ENCODE measurements around the gene SH3PXD2A. TPM values are rescaled to one million over a fixed set of nuclear protein-coding genes. Genes with fewer than 3 reads are reported as not detected.
A peak's percentile ranks its signal among the peaks of the same experiment; 100 is the strongest.

SH3PXD2A gene
- total RNA-seq, 1 donor from 2014 or later = 2.3 TPM

DNA sequence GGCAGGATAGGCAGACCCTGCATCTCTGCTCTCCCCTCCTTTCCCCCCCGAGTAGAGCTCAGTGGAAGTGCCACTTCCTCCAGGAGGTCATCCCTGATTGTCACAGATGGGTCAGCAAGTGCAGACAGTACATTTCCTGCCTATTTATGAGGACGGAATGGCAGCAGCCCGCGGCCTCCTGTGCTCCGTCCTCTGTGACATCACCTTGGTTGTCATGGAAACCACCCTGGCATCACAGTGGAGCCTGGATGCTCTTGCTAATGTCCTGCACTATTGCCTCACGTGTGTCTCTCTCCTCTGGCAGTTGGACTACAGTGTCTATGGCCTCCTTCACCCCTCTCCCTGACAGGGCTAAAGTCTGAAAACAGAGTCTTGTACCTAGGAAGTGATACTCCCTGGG, 148.6 kb downstream of the SH3PXD2A start:
- H3K36me3 Mint-ChIP-seq = no peaks in the 10 kb centered on the region
- H3K27ac Mint-ChIP-seq = no peak overlapping the region
- Histone ChIP-seq H3K4me1 (no peaks in the 10 kb centered on the region), H3K27me3 (no peaks in the 10 kb centered on the region), H3K4me2 (no peak overlapping the region), H3K4me3 (no peak overlapping the region), H3K36me3 (no peaks in the 10 kb centered on the region), H3F3A (ENCODE audit: low read depth) (no peaks in the 10 kb centered on the region), H2AFZ (replicated peaks) (no peak overlapping the region), H3K79me2 (ENCODE audit: low read depth) (no peaks in the 10 kb centered on the region), H3K9me3 (ENCODE audit: low read depth) (no peaks in the 10 kb centered on the region), H3K9ac (no peak overlapping the region), H3K27ac (no peak overlapping the region), H4K20me1 (ENCODE audit: low read depth) (no peaks in the 10 kb centered on the region)
- peaks cover 4% of the 10 kb centered on the region for H3K4me1 Mint-ChIP-seq
- TF ChIP-seq EZH2phosphoT487 (IDR thresholded peaks at IDR 0.05) (no peak), EZH2 (IDR thresholded peaks at IDR 0.05) (no peak)
- TF ChIP-seq, protein P1, sequence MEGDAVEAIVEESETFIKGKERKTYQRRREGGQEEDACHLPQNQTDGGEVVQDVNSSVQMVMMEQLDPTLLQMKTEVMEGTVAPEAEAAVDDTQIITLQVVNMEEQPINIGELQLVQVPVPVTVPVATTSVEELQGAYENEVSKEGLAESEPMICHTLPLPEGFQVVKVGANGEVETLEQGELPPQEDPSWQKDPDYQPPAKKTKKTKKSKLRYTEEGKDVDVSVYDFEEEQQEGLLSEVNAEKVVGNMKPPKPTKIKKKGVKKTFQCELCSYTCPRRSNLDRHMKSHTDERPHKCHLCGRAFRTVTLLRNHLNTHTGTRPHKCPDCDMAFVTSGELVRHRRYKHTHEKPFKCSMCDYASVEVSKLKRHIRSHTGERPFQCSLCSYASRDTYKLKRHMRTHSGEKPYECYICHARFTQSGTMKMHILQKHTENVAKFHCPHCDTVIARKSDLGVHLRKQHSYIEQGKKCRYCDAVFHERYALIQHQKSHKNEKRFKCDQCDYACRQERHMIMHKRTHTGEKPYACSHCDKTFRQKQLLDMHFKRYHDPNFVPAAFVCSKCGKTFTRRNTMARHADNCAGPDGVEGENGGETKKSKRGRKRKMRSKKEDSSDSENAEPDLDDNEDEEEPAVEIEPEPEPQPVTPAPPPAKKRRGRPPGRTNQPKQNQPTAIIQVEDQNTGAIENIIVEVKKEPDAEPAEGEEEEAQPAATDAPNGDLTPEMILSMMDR (IDR thresholded peaks at IDR 0.05) = no peak
- H3K27me3 Mint-ChIP-seq (ENCODE audit: insufficient read depth, low read depth) = peaks cover 4% of the 10 kb centered on the region
- H3K9me3 Mint-ChIP-seq = no peaks in the 10 kb centered on the region
- DNase-seq (ENCODE audit: low spot score) = peak; percentile 40
- no peak overlapping the region for H3K4me3 Mint-ChIP-seq

DNA sequence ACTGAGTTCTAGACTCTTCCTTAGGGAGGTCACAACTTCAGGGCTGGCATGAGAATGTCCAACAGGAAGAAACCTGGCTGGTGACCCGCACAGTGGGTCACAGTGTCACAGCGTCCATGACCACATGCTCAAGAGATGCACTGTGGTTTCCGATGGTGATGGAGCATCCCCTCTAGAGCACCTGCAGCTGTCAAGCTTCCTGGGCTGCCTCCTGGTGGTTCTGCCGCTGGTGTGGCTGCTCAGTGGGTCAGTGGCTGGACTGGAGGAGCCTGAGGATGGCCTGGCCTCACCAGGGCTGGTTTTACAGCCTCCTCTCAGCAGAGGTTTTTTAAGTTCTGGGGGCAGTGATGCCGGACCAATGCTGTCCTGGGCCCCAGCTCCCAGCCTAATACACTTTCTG, 149.3 kb downstream of the SH3PXD2A start:
- no peaks in the 10 kb centered on the region for H3K27me3 ChIP-seq
- Mint-ChIP-seq H3K27ac (no peak overlapping the region), H3K27me3 (ENCODE audit: insufficient read depth, low read depth) (peaks cover 4% of the 10 kb centered on the region), H3K4me1 (peaks cover 4% of the 10 kb centered on the region), H3K4me3 (no peak overlapping the region), H3K36me3 (no peaks in the 10 kb centered on the region), H3K9me3 (no peaks in the 10 kb centered on the region)
- no peaks in the 10 kb centered on the region for H3K9me3 ChIP-seq (ENCODE audit: low read depth)
- H3K4me2 ChIP-seq = no peak overlapping the region
- H3K27ac ChIP-seq = no peak overlapping the region
- no peaks in the 10 kb centered on the region for H3K79me2 ChIP-seq (ENCODE audit: low read depth)
- no peaks in the 10 kb centered on the region for H3K4me1 ChIP-seq
- no peak overlapping the region for H2AFZ ChIP-seq (replicated peaks)
- H3F3A ChIP-seq (ENCODE audit: low read depth) = no peaks in the 10 kb centered on the region
- H3K9ac ChIP-seq = no peak overlapping the region
- TF ChIP-seq, protein P1 (IDR thresholded peaks at IDR 0.05) = no peak
- TF ChIP-seq EZH2phosphoT487 (IDR thresholded peaks at IDR 0.05) (no peak), EZH2 (IDR thresholded peaks at IDR 0.05) (no peak)
- DNase-seq (ENCODE audit: low spot score) = no peak
- no peaks in the 10 kb centered on the region for H3K36me3 ChIP-seq
- no peak overlapping the region for H3K4me3 ChIP-seq
- no peaks in the 10 kb centered on the region for H4K20me1 ChIP-seq (ENCODE audit: low read depth)

DNA sequence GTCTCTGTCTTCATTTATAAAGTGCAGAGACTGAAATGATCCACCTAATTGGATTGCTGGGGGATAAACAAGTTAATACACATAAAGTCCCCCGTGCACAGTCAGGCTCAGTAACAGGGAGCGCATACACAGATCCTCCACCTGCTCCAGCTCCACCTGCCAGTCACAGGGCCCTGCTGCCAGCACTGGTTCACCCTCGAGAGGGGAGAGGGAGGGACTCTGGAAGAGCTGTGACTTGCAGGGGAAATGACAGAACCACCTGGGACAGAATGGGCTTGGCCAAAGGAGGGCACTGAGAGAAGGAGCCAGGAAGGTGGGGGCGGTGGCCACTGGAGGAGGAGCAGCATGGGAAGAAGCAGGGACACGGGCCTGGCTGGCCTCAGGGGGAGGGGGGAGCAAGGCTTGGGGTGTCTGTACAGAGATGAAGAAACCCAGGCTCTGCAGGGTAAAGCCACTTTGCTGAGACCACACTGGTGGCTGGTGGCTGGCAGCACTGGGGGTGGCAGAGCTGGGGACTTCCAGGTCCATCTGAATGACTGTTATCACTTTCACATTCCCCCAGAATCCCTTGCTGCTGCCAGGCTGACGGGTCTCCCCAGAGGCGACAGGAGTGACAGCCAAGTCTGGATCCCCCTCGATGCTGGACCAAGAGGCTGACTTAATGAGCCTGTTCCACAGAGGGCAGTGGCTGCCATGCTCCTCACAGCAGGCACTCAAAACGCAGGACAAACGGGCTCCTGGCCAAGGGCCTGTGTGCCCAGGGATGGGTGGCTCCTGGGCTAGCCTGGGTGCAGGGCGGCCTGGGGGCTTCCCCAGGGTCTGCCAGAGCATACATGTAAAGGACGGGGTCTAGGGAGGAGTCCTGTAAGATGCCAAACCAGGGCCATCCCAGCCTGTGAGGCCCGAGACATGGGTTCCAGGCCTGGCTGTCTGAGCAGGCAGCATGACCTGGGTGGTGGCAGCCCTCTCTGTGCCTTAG, 151.1 kb downstream of the SH3PXD2A start:
- H3F3A ChIP-seq (ENCODE audit: low read depth) = no peaks in the 10 kb centered on the region
- H3K4me3 ChIP-seq = no peak overlapping the region
- H3K4me1 ChIP-seq = peaks cover 7% of the 10 kb centered on the region
- H3K36me3 ChIP-seq = no peaks in the 10 kb centered on the region
- H3K27ac ChIP-seq = no peak overlapping the region
- H3K4me3 Mint-ChIP-seq = no peak overlapping the region
- peaks cover 10% of the 10 kb centered on the region for H3K4me1 Mint-ChIP-seq
- H3K9me3 Mint-ChIP-seq = no peaks in the 10 kb centered on the region
- H2AFZ ChIP-seq (replicated peaks) = no peak overlapping the region
- H3K4me2 ChIP-seq = no peak overlapping the region
- no peak overlapping the region for H3K9ac ChIP-seq
- DNase-seq (ENCODE audit: low spot score) = no peak
- no peaks in the 10 kb centered on the region for H3K27me3 ChIP-seq
- no peaks in the 10 kb centered on the region for H3K36me3 Mint-ChIP-seq
- H3K79me2 ChIP-seq (ENCODE audit: low read depth) = no peaks in the 10 kb centered on the region
- H3K27me3 Mint-ChIP-seq (ENCODE audit: insufficient read depth, low read depth) = peaks cover 8% of the 10 kb centered on the region
- no peaks in the 10 kb centered on the region for H3K9me3 ChIP-seq (ENCODE audit: low read depth)
- no peaks in the 10 kb centered on the region for H4K20me1 ChIP-seq (ENCODE audit: low read depth)
- H3K27ac Mint-ChIP-seq = no peak overlapping the region
- TF ChIP-seq EZH2phosphoT487 (IDR thresholded peaks at IDR 0.05) (no peak), EZH2 (IDR thresholded peaks at IDR 0.05) (no peak)
- TF ChIP-seq, protein P1 (IDR thresholded peaks at IDR 0.05) = no peak

All from neural progenitor cell (in vitro differentiated cells).